WERI-Rb-1 (cell line): ENCODE results near the gene FBXO15.
A peak's percentile ranks its signal among the peaks of the same experiment; 100 is the strongest.

ENCODE experiments used
- DNase-seq: peaks from one replicate; pipeline ENCODE4 v3.0.0-alpha.2; 2020
- H3K27ac ChIP-seq: fragments of 250-450 bp; sonication (Bioruptor Pico); 2 replicates; pipeline ENCODE4 v1.5.1; 2020; ENCODE audit warnings: mild to moderate bottlenecking, moderate library complexity
- H3K27me3 ChIP-seq: fragments of 250-450 bp; sonication (Bioruptor Pico); 2 replicates; pipeline ENCODE4 v1.5.1; 2021; ENCODE audit warnings: mild to moderate bottlenecking, low read depth, moderate library complexity; ENCODE audit not compliant: insufficient read depth, severe bottlenecking
- H3K36me3 ChIP-seq: fragments of 250-450 bp; sonication (Bioruptor Pico); 2 replicates; pipeline ENCODE4 v1.5.1; 2020; ENCODE audit warnings: mild to moderate bottlenecking, moderate library complexity
- H3K4me3 ChIP-seq: 2 replicates; pipeline ENCODE4 v1.5.1; 2011; ENCODE audit warnings: low read depth, mild to moderate bottlenecking, control low read depth, low read length
- H3K9me3 ChIP-seq: fragments of 250-450 bp; sonication (Bioruptor Pico); 2 replicates; pipeline ENCODE4 v1.5.1; 2021; ENCODE audit warnings: mild to moderate bottlenecking, moderate library complexity; ENCODE audit not compliant: severe bottlenecking
- CTCF ChIP-seq: IDR thresholded peaks from 2 replicates; pipeline ENCODE4 v1.5.1; 2011; ENCODE audit warnings: low read depth, mild to moderate bottlenecking, control low read depth, inconsistent platforms, low read length

FBXO15 gene

GRCh38 chr18:74186661-74187060, 39.0 kb upstream of the FBXO15 start:
- Histone ChIP-seq H3K9me3 (no peaks in the 10 kb centered on the region), H3K4me3 (no peak overlapping the region), H3K36me3 (no peaks in the 10 kb centered on the region), H3K27me3 (no peaks in the 10 kb centered on the region), H3K27ac (no peak overlapping the region)
- no peak for DNase-seq
- no peak for TF ChIP-seq CTCF

- Histone ChIP-seq H3K36me3 (no peaks in the 10 kb centered on the region), H3K27ac (no peak overlapping the region), H3K9me3 (no peaks in the 10 kb centered on the region), H3K27me3 (no peaks in the 10 kb centered on the region), H3K4me3 (no peak overlapping the region)
- TF ChIP-seq CTCF = no peak
- DNase-seq = no peak
These were observed 38.2 kb upstream of the FBXO15 start for GRCh38 chr18:74185860-74186259.

GRCh38 chr18:74184875-74185274, 37.2 kb upstream of the FBXO15 start:
- no peak overlapping the region for H3K27ac ChIP-seq
- no peaks in the 10 kb centered on the region for H3K36me3 ChIP-seq
- no peak overlapping the region for H3K4me3 ChIP-seq
- no peak for DNase-seq
- no peaks in the 10 kb centered on the region for H3K27me3 ChIP-seq
- H3K9me3 ChIP-seq = peaks cover 5% of the 10 kb centered on the region
- TF ChIP-seq CTCF = no peak

- no peaks in the 10 kb centered on the region for H3K36me3 ChIP-seq
- H3K9me3 ChIP-seq = peaks cover 5% of the 10 kb centered on the region
- H3K27me3 ChIP-seq = no peaks in the 10 kb centered on the region
- TF ChIP-seq CTCF = no peak
- no peak for DNase-seq
- no peak overlapping the region for H3K4me3 ChIP-seq
- no peak overlapping the region for H3K27ac ChIP-seq
These were observed 35.5 kb upstream of the FBXO15 start for GRCh38 chr18:74183130-74183529.

- H3K9me3 ChIP-seq = peaks cover 5% of the 10 kb centered on the region
- DNase-seq = no peak
- H3K4me3 ChIP-seq = no peak overlapping the region
- no peak overlapping the region for H3K27ac ChIP-seq
- H3K27me3 ChIP-seq = no peaks in the 10 kb centered on the region
- no peak for TF ChIP-seq CTCF
- H3K36me3 ChIP-seq = no peaks in the 10 kb centered on the region
These were observed 34.7 kb upstream of the FBXO15 start for GRCh38 chr18:74182335-74182734.

- DNase-seq = peak; percentile 60
- peaks cover 5% of the 10 kb centered on the region for H3K9me3 ChIP-seq
- no peaks in the 10 kb centered on the region for H3K36me3 ChIP-seq
- no peak for TF ChIP-seq CTCF
- peaks cover 4% of the 10 kb centered on the region for H3K27me3 ChIP-seq
- H3K4me3 ChIP-seq = no peak overlapping the region
- no peak overlapping the region for H3K27ac ChIP-seq
These were observed 32.1 kb upstream of the FBXO15 start for GRCh38 chr18:74179623-74180199.
